ENCODE data around the gene MPP3. TPM values are rescaled to one million over a fixed set of nuclear protein-coding genes. Genes with fewer than 3 reads are reported as not detected.
A peak's percentile ranks its signal among the peaks of the same experiment; 100 is the strongest.

Gene MPP3
- total RNA-seq, 1 experiment from 2014 or later: 19.9 TPM

- H3K36me3 Mint-ChIP-seq (ENCODE audit: insufficient read depth, unreplicated experiment): no peaks in the 10 kb centered on the region
- H3K9me3 Mint-ChIP-seq (ENCODE audit: low read depth, unreplicated experiment): no peaks in the 10 kb centered on the region
- peaks cover 11% of the 10 kb centered on the region for H3K4me1 Mint-ChIP-seq (ENCODE audit: low read depth, unreplicated experiment)
- no peak for TF ChIP-seq CTCF (IDR thresholded peaks at IDR 0.05; ENCODE audit: unreplicated experiment)
- no TSS peak for BruUV-seq (replicated peaks)
- intact Hi-C loops (cut with micrococcal nuclease; ENCODE audit: unreplicated experiment): no loop called here
- DNase-seq: no peak
- CTCF ChIA-PET: interaction anchor here (0.6 to 5.9 kb wide), 2 partner anchors 64 to 86 kb away, joined by 4 to 43 read pairs; no protein-coding TSS in a partner anchor
- no peak overlapping the region for H3K4me3 Mint-ChIP-seq (ENCODE audit: low read depth, unreplicated experiment)
- no peak overlapping the region for H3K27ac Mint-ChIP-seq (ENCODE audit: unreplicated experiment)
- peaks cover 81% of the 10 kb centered on the region for H3K27me3 Mint-ChIP-seq (ENCODE audit: unreplicated experiment)
These were observed 75.7 kb downstream of the MPP3 start for GRCh38 chr17:43757171-43757660.

GRCh38 chr17:43756201-43756600 lies 76.7 kb downstream of the MPP3 start:
- H3K4me3 Mint-ChIP-seq (ENCODE audit: low read depth, unreplicated experiment): no peak overlapping the region
- no peak for DNase-seq
- intact Hi-C loops (cut with micrococcal nuclease; ENCODE audit: unreplicated experiment): no loop called here
- TF ChIP-seq CTCF (IDR thresholded peaks at IDR 0.05; ENCODE audit: unreplicated experiment): no peak
- H3K4me1 Mint-ChIP-seq (ENCODE audit: low read depth, unreplicated experiment): peaks cover 11% of the 10 kb centered on the region
- no TSS peak for BruUV-seq (replicated peaks)
- CTCF ChIA-PET: interaction anchor here (0.6 to 5.9 kb wide), 4 partner anchors 12 to 71 kb away, joined by 3 to 43 read pairs (median 4); no protein-coding TSS in a partner anchor
- H3K27ac Mint-ChIP-seq (ENCODE audit: unreplicated experiment): no peak overlapping the region
- H3K27me3 Mint-ChIP-seq (ENCODE audit: unreplicated experiment): peaks cover 91% of the 10 kb centered on the region
- no peaks in the 10 kb centered on the region for H3K36me3 Mint-ChIP-seq (ENCODE audit: insufficient read depth, unreplicated experiment)
- no peaks in the 10 kb centered on the region for H3K9me3 Mint-ChIP-seq (ENCODE audit: low read depth, unreplicated experiment)

DNA sequence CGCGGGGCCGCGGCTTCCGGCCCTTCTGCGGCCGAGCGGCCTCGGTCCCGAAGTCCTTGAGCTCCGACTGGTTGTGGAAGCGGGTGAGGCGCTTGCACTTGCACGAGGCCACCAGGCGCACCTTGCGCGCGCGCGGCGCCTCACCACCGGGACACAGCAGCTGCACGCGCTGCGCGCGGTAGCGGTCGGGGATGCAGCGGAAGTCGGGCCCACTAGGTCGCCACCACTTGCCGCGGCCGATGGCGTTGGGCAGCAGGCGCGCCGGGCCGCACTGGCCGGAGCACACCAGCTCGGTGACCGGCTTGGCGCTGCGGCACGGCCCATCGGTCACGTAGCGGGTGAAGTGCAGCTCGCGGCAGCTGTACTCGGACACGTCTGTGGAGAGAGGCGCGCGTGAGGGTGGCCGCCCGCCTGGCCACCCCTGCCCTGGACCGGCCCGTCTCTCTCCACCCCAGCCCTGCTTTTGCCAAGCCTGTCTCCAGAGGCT lies 77.5 kb downstream of the MPP3 start:
- Mint-ChIP-seq H3K27ac (ENCODE audit: unreplicated experiment) (no peak overlapping the region), H3K36me3 (ENCODE audit: insufficient read depth, unreplicated experiment) (no peaks in the 10 kb centered on the region), H3K27me3 (ENCODE audit: unreplicated experiment) (peaks cover 99% of the 10 kb centered on the region), H3K4me1 (ENCODE audit: low read depth, unreplicated experiment) (peaks cover 13% of the 10 kb centered on the region), H3K4me3 (ENCODE audit: low read depth, unreplicated experiment) (no peak overlapping the region), H3K9me3 (ENCODE audit: low read depth, unreplicated experiment) (no peaks in the 10 kb centered on the region)
- BruUV-seq (replicated peaks): no TSS peak
- peak; percentile 44 for DNase-seq
- intact Hi-C loops (cut with micrococcal nuclease; ENCODE audit: unreplicated experiment): no loop called here
- no peak for TF ChIP-seq CTCF (IDR thresholded peaks at IDR 0.05; ENCODE audit: unreplicated experiment)
- CTCF ChIA-PET: interaction anchor here (0.6 to 1.4 kb wide), 3 partner anchors 11 to 70 kb away, joined by 3 to 5 read pairs (median 3); no protein-coding TSS in a partner anchor

DNA sequence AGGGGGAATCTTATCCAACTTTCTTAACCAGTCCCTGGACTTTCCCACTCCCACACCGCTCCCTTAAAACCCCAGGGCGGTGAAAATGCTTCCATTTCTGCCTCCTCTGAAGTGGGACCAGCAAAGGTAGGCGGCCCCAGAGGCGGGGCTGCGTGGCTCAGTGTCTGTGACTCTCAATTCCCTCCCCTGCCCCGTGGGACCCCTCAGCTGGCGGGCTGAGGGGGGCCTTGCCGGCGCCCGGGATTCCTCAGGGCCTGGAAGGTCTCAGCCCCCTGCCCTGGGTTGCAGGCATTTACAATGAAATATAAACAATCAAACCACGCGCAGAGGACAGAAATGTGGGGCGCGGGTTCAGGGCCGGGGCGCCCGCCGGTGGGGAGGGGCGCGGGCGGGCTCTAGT lies 78.0 kb downstream of the MPP3 start:
- DNase-seq: no peak
- Mint-ChIP-seq H3K36me3 (ENCODE audit: insufficient read depth, unreplicated experiment) (no peaks in the 10 kb centered on the region), H3K4me3 (ENCODE audit: low read depth, unreplicated experiment) (no peak overlapping the region), H3K4me1 (ENCODE audit: low read depth, unreplicated experiment) (peaks cover 18% of the 10 kb centered on the region), H3K9me3 (ENCODE audit: low read depth, unreplicated experiment) (no peaks in the 10 kb centered on the region), H3K27ac (ENCODE audit: unreplicated experiment) (no peak overlapping the region), H3K27me3 (ENCODE audit: unreplicated experiment) (peaks cover 100% of the 10 kb centered on the region)
- intact Hi-C loops (cut with micrococcal nuclease; ENCODE audit: unreplicated experiment): no loop called here
- no peak for TF ChIP-seq CTCF (IDR thresholded peaks at IDR 0.05; ENCODE audit: unreplicated experiment)
- CTCF ChIA-PET: interaction anchor here (1.4 kb wide), 1 partner anchor 61 kb away, joined by 3 read pairs; no protein-coding TSS in a partner anchor
- no TSS peak for BruUV-seq (replicated peaks)

Measured in Calu3 (cell line).